Measurements from ENCODE around the gene ARL8A. TPM values are rescaled to one million over a fixed set of nuclear protein-coding genes. Genes with fewer than 3 reads are reported as not detected.

ARL8A gene
- total and polyA plus RNA-seq, 2 experiments from 2014 or later: 32.7 to 56.0 TPM

GRCh38 chr1:202122639-202123335 lies 21.8 kb downstream of the ARL8A start, which contains the start of gene GPR37L1:
GPR37L1 (plus strand) TSS chr1:202122917; CDS start chr1:202122964, 47 bp downstream.
- H3K36me3 ChIP-seq (replicated peaks; ENCODE audit: insufficient read depth, low read depth): no peaks in the 10 kb centered on the region
- H3K4me2 ChIP-seq: no peak within 1 kb of the TSS
- H3K9me3 ChIP-seq (ENCODE audit: low read depth): no peaks in the 10 kb centered on the region
- no peak within 1 kb of the TSS for H3K4me3 ChIP-seq
- H3K9me2 ChIP-seq (replicated peaks; ENCODE audit: insufficient read depth): no peaks in the 10 kb centered on the region
- peak; percentile 72 for DNase-seq (ENCODE audit: low spot score)
- H2AFZ ChIP-seq: no peak within 1 kb of the TSS
- no peaks in the 10 kb centered on the region for H4K20me1 ChIP-seq (ENCODE audit: insufficient read depth, poor library complexity, severe bottlenecking)
- peaks cover 14% of the 10 kb centered on the region for H3K4me1 ChIP-seq (ENCODE audit: insufficient read depth)
- H3K27me3 ChIP-seq: no peaks in the 10 kb centered on the region
- no peak for TF ChIP-seq EZH2 (IDR thresholded peaks at IDR 0.05; ENCODE audit: borderline replicate concordance)
- peak; percentile 32 for TF ChIP-seq CTCF (IDR thresholded peaks at IDR 0.05; ENCODE audit: poor library complexity)
- no peaks in the 10 kb centered on the region for H3K79me2 ChIP-seq
- 44% methylated on average over 15 of the region's 19 CpGs for WGBS (ENCODE audit: low lambda C conversion rate, missing lambda C conversion rate)
- no peak within 1 kb of the TSS for H3K27ac ChIP-seq

GRCh38 chr1:202121006-202121405 lies 23.5 kb downstream of the ARL8A start:
- Histone ChIP-seq H3K27me3 (no peaks in the 10 kb centered on the region), H3K4me3 (no peak overlapping the region), H3K4me1 (ENCODE audit: insufficient read depth) (peaks cover 14% of the 10 kb centered on the region), H3K36me3 (replicated peaks; ENCODE audit: insufficient read depth, low read depth) (no peaks in the 10 kb centered on the region), H3K79me2 (no peaks in the 10 kb centered on the region), H4K20me1 (ENCODE audit: insufficient read depth, poor library complexity, severe bottlenecking) (no peaks in the 10 kb centered on the region), H3K27ac (no peak overlapping the region), H3K4me2 (no peak overlapping the region), H3K9me2 (replicated peaks; ENCODE audit: insufficient read depth) (no peaks in the 10 kb centered on the region), H3K9me3 (ENCODE audit: low read depth) (no peaks in the 10 kb centered on the region), H2AFZ (no peak overlapping the region)
- TF ChIP-seq EZH2phosphoT487 (IDR thresholded peaks at IDR 0.05; ENCODE audit: low read depth, severe bottlenecking, unreplicated experiment) (no peak), EZH2 (IDR thresholded peaks at IDR 0.05; ENCODE audit: borderline replicate concordance) (no peak), CTCF (IDR thresholded peaks at IDR 0.05; ENCODE audit: poor library complexity) (no peak)
- DNase-seq (ENCODE audit: low spot score): no peak
- 79% methylated on average over 7 of the region's 7 CpGs for WGBS (ENCODE audit: low lambda C conversion rate, missing lambda C conversion rate)

- Histone ChIP-seq H3K4me3 (no peak overlapping the region), H3K36me3 (replicated peaks; ENCODE audit: insufficient read depth, low read depth) (no peaks in the 10 kb centered on the region), H3K27me3 (no peaks in the 10 kb centered on the region), H3K9me2 (replicated peaks; ENCODE audit: insufficient read depth) (no peaks in the 10 kb centered on the region), H3K79me2 (peaks cover 4% of the 10 kb centered on the region), H4K20me1 (ENCODE audit: insufficient read depth, poor library complexity, severe bottlenecking) (no peaks in the 10 kb centered on the region), H3K27ac (peak overlapping the region; percentile 90), H3K4me2 (no peak overlapping the region), H3K4me1 (ENCODE audit: insufficient read depth) (peaks cover 30% of the 10 kb centered on the region), H2AFZ (no peak overlapping the region), H3K9me3 (ENCODE audit: low read depth) (no peaks in the 10 kb centered on the region)
- DNase-seq (ENCODE audit: low spot score): no peak
- TF ChIP-seq EZH2phosphoT487 (IDR thresholded peaks at IDR 0.05; ENCODE audit: low read depth, severe bottlenecking, unreplicated experiment) (no peak), EZH2 (IDR thresholded peaks at IDR 0.05; ENCODE audit: borderline replicate concordance) (no peak), CTCF (IDR thresholded peaks at IDR 0.05; ENCODE audit: poor library complexity) (no peak)
- WGBS (ENCODE audit: low lambda C conversion rate, missing lambda C conversion rate): 84% methylated on average over 10 of the region's 10 CpGs
These were observed 26.6 kb downstream of the ARL8A start for GRCh38 chr1:202117898-202118371.

All from hepatocyte (in vitro differentiated cells).